ENCODE results near the gene CEP76.
"Not testable (repeated sequence)": the region's sequence is repeated elsewhere in the genome, so short reads cannot be mapped to it uniquely, and the experiment has no call there.

The CEP76 gene

GRCh38 chr18:12647773-12648172 is 54.8 kb downstream of the CEP76 start:
- no peak for TF ChIP-seq CTCF (IDR thresholded peaks at IDR 0.05; ENCODE audit: low read depth, low read length, missing control alignments)
- DNase-seq (ENCODE audit: extremely low read depth, low read depth) = no peak
- H3K4me3 ChIP-seq (replicated peaks; ENCODE audit: low read depth, low read length) = no peak overlapping the region

GRCh38 chr18:12645751-12646203 is 56.7 kb downstream of the CEP76 start:
- no peak for TF ChIP-seq CTCF (IDR thresholded peaks at IDR 0.05; ENCODE audit: low read depth, low read length, missing control alignments)
- no peak overlapping the region for H3K4me3 ChIP-seq (replicated peaks; ENCODE audit: low read depth, low read length)
- DNase-seq (ENCODE audit: extremely low read depth, low read depth) = no peak

GRCh38 chr18:12645254-12645653 is 57.3 kb downstream of the CEP76 start:
- no peak for DNase-seq (ENCODE audit: extremely low read depth, low read depth)
- TF ChIP-seq CTCF (IDR thresholded peaks at IDR 0.05; ENCODE audit: low read depth, low read length, missing control alignments) = no peak

GRCh38 chr18:12643756-12644155 is 58.8 kb downstream of the CEP76 start:
- DNase-seq (ENCODE audit: extremely low read depth, low read depth); H3K4me3 ChIP-seq (replicated peaks; ENCODE audit: low read depth, low read length): not testable (repeated sequence)

More at GRCh38 chr18:12645254-12645653, 57.3 kb downstream of the CEP76 start:
- H3K4me3 ChIP-seq (replicated peaks; ENCODE audit: low read depth, low read length) = no peak overlapping the region

- no peak for TF ChIP-seq CTCF (IDR thresholded peaks at IDR 0.05; ENCODE audit: low read depth, low read length, missing control alignments)
- DNase-seq (ENCODE audit: extremely low read depth, low read depth) = no peak
- no peak overlapping the region for H3K4me3 ChIP-seq (replicated peaks; ENCODE audit: low read depth, low read length)
Measured at GRCh38 chr18:12640881-12641200, 61.7 kb downstream of the CEP76 start.

GRCh38 chr18:12639990-12640880 is 62.3 kb downstream of the CEP76 start:
- H3K4me3 ChIP-seq (replicated peaks; ENCODE audit: low read depth, low read length) = no peak overlapping the region
- no peak for DNase-seq (ENCODE audit: extremely low read depth, low read depth)
- no peak for TF ChIP-seq CTCF (IDR thresholded peaks at IDR 0.05; ENCODE audit: low read depth, low read length, missing control alignments)

DNA sequence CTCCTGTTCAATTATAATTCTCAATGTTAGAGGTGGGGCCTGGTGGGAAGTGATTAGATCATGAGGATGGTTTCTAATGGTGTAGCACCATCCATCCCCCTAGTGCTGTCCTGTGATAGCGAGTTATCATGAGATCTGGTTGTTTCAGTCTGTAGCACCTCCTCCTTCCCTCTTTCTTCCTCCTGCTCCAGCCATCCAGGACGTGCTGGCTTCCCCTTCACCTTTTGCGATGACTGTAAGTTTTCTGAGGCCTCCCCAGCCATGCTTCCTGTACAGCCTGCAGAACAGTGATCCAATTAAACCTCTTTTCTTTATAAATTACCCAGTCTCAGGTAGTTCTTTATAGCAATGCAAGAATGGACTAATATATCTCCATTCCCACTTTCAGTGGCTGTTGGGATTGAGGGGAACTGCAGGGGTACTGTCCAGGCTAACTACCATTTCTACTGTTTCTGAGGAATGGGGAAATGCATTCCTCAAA is 63.8 kb downstream of the CEP76 start:
- no peak for DNase-seq (ENCODE audit: extremely low read depth, low read depth)
- no peak for TF ChIP-seq CTCF (IDR thresholded peaks at IDR 0.05; ENCODE audit: low read depth, low read length, missing control alignments)

More for the DNA sequence above, 63.8 kb downstream of the CEP76 start:
- no peak overlapping the region for H3K4me3 ChIP-seq (replicated peaks; ENCODE audit: low read depth, low read length)

Data from HFF-Myc (cell line).